VCaP (cell line): ENCODE measurements around the gene SSC5D.

ENCODE experiments used
- H3K27ac ChIP-seq: fragments of 450-650 bp; 2 replicates; pipeline ENCODE4 v1.5.1; 2017
- TF ChIP-seq, protein P1 (sequence below): fragments of 450-650 bp; conservative IDR thresholded peaks from 2 replicates; pipeline ENCODE4 v1.5.1; 2017; ENCODE audit warnings: mild to moderate bottlenecking, moderate library complexity

SSC5D gene

GRCh38 chr19:55476100-55476775, 12.0 kb upstream of the SSC5D start, which contains the start of gene ZNF628:
ZNF628 (plus strand) TSS chr19:55476617; CDS start chr19:55479911, 3,294 bp downstream.
- peak within 1 kb of the TSS; percentile 87 for H3K27ac ChIP-seq
- TF ChIP-seq, protein P1, sequence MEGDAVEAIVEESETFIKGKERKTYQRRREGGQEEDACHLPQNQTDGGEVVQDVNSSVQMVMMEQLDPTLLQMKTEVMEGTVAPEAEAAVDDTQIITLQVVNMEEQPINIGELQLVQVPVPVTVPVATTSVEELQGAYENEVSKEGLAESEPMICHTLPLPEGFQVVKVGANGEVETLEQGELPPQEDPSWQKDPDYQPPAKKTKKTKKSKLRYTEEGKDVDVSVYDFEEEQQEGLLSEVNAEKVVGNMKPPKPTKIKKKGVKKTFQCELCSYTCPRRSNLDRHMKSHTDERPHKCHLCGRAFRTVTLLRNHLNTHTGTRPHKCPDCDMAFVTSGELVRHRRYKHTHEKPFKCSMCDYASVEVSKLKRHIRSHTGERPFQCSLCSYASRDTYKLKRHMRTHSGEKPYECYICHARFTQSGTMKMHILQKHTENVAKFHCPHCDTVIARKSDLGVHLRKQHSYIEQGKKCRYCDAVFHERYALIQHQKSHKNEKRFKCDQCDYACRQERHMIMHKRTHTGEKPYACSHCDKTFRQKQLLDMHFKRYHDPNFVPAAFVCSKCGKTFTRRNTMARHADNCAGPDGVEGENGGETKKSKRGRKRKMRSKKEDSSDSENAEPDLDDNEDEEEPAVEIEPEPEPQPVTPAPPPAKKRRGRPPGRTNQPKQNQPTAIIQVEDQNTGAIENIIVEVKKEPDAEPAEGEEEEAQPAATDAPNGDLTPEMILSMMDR, result no peak

DNA sequence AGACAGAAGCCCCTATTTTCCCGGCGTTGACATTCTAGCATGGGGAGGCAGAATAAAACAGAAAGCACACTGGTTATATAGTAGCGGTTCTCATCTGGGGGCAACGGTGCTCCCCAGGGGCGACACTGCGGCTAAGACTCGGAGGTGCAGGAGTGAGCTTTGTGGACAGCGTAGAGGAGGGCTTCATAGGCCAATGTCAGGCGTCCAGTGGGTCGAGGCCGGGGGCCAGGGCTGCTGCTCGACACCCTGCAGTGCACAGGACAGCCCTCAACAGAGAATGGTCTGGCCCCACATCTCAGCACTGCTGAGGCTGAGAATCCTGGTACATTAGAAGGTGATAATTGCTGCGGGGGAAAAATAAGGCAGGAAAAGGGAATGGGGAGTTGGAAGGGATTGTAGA, 10.3 kb upstream of the SSC5D start:
- peak overlapping the region; percentile 87; the same call in 1 of the 2 replicates for H3K27ac ChIP-seq
- TF ChIP-seq, protein P1, result no peak

DNA sequence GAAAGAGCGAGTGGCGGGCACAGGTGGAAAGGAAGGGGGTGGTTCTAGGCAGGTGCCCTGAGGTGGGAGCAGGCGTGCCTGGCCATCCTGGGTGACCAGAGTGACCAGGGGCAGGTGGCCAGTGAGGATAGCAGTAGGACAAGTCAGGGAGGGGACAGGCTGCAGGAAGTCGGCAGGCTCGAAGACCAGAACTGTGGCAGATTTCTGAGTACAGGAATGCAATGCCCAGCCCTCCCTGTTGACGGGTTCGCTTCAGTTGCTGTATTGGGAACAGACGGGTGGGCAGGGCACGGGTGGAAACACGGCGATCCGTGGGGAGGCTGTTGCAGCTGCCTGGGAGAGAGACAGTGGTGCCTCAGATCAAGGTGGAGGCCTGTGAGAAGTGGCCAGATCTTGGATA, 9.9 kb upstream of the SSC5D start:
- TF ChIP-seq, protein P1, result no peak
- H3K27ac ChIP-seq, result peak overlapping the region; percentile 87; the same call in 1 of the 2 replicates

DNA sequence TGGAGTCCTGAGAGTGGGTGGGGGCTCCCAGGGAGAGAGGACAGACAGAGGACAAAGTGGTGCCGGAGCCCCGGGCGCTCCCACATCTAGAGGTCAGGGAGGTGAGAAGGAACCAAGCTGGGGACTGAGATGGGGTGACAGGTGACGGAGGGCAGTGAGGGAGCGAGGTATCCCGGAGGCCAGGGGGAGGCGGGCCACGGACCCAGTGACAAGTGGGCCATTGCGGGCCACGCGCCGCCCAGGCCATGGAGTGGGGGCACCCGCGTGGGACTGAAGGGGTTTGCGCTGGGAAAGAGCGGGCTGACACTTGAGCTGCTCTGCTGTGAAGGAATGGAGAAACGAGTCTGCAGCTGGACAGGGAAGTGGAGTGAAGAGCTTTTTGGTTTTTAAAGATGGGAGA, 9.2 kb upstream of the SSC5D start:
- no peak overlapping the region for H3K27ac ChIP-seq
- TF ChIP-seq, protein P1, result no peak

DNA sequence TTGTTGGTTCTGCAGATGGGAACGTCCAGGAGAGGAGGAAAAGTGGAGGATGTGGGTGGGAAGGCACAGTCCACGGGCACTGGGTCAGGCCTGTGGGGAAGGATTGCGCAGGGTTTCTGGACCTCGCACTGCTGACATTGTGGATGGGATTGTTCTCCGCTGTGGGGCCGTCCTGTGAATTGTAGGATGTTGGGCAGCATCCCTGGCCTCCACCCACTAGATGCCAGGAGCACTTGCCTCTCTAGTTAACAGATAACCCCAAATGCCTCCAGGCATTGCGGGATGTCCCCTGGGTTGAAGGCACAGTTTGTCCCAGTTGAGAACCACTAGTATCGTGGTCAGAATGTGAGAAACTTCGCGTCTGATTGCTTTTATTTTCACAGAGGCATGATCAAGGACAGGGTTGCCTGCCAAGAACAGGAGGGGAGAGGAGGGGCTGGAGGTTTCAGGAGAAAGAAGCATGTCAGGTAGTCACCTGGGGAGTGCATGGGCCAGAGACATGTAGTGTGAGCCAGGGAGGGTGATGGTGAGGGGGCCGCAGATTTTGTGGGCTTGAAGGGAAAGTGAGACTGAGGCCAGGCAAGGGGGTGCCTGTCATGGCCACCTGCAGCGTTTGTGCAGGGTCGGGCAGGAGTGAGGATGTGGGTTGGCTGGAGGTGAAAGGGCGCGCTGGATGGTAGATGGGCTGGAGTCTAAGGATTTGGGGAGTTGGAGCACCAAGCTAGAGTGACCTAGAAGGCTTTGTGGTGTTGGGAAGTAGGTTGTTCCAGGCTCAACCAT, 8.6 kb upstream of the SSC5D start:
- no peak overlapping the region for H3K27ac ChIP-seq
- TF ChIP-seq, protein P1, result no peak

GRCh38 chr19:55481148-55481793, 7.0 kb upstream of the SSC5D start:
- no peak overlapping the region for H3K27ac ChIP-seq
- TF ChIP-seq, protein P1, result no peak

DNA sequence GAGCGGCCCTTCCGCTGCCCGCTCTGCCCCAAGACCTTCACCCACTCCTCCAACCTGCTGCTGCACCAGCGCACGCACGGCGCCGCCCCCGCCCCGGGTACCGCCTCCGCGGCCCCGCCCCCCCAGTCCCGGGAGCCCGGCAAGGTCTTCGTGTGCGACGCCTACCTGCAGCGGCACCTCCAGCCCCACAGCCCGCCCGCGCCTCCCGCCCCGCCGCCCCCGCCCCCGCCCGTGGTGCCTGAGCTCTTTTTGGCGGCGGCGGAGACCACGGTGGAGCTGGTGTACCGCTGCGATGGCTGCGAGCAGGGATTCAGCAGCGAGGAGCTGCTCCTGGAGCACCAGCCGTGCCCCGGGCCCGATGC, 6.5 kb upstream of the SSC5D start:
- TF ChIP-seq, protein P1, result no peak
- no peak overlapping the region for H3K27ac ChIP-seq
